OCI-LY7 (cell line): ENCODE results near the gene GALNT12. TPM values are rescaled to one million over a fixed set of nuclear protein-coding genes. Genes with fewer than 3 reads are reported as not detected.

Experiments
- BruUV-seq: library from RNA; stranded (reverse); fragments of 400-500 nt; replicated peaks from 2 replicates; lab custom pipeline; 2021; lab: Mats Ljungman, UMichigan
- CTCF ChIA-PET: fragments of 300-600 bp; sonication (Branson Sonifier 250); formaldehyde crosslinking; loops from one replicate; lab custom pipeline; 2022; ENCODE audit warnings: antibody characterized with exemption; ENCODE audit not compliant: unreplicated experiment; lab: Charles Lee
- POLR2A ChIA-PET: fragments of 300-600 bp; sonication (Branson Sonifier 250); formaldehyde crosslinking; loops from one replicate; lab custom pipeline; 2022; ENCODE audit warnings: antibody characterized with exemption; lab: Charles Lee
- DNase-seq: peaks from one replicate; pipeline ENCODE4 v3.0.0-alpha.2; 2015; ENCODE audit warnings: low spot score
- H2AFZ ChIP-seq: fragments of 200-600 bp; sonication (generic), shearing (Covaris generic); 2 replicates; pipeline ENCODE4 v1.6.1; 2014; ENCODE audit warnings: mild to moderate bottlenecking, antibody characterized with exemption, low read length, moderate library complexity
- H3K27ac ChIP-seq: fragments of 200-600 bp; sonication (generic); 2 replicates; pipeline ENCODE4 v1.5.1; 2014; ENCODE audit warnings: mixed run types, low read depth, mild to moderate bottlenecking, moderate library complexity, low read length, inconsistent platforms; ENCODE audit not compliant: poor library complexity, severe bottlenecking
- H3K36me3 ChIP-seq: fragments of 200-600 bp; sonication (generic); 2 replicates; pipeline ENCODE4 v1.6.1; 2014; ENCODE audit warnings: mild to moderate bottlenecking, antibody characterized with exemption, low read length, moderate library complexity, mixed read lengths; ENCODE audit not compliant: insufficient read depth
- H3K4me1 ChIP-seq: fragments of 200-600 bp; sonication (generic); 2 replicates; pipeline ENCODE4 v1.5.1; 2014; ENCODE audit warnings: mild to moderate bottlenecking, low read length; ENCODE audit not compliant: insufficient read depth, poor library complexity, severe bottlenecking
- H3K4me2 ChIP-seq: fragments of 200-600 bp; sonication (generic); 2 replicates; pipeline ENCODE4 v1.6.1; 2014; ENCODE audit warnings: mild to moderate bottlenecking, low read length
- H3K4me3 ChIP-seq: fragments of 200-600 bp; sonication (generic); 2 replicates; pipeline ENCODE4 v1.5.1; 2014; ENCODE audit warnings: mild to moderate bottlenecking, low read depth, low read length; ENCODE audit not compliant: poor library complexity, severe bottlenecking
- H3K79me2 ChIP-seq: fragments of 200-600 bp; sonication (generic); 2 replicates; pipeline ENCODE4 v1.6.1; 2016; ENCODE audit warnings: low read depth, mild to moderate bottlenecking, low read length, moderate library complexity, mixed read lengths; ENCODE audit not compliant: insufficient read depth
- H3K9me2 ChIP-seq: fragments of 200-600 bp; sonication (generic); 2 replicates; pipeline ENCODE4 v1.6.1; 2016; ENCODE audit warnings: mild to moderate bottlenecking, low read length, mixed read lengths; ENCODE audit not compliant: insufficient read depth
- H3K9me3 ChIP-seq: fragments of 200-600 bp; sonication (generic); 2 replicates; pipeline ENCODE4 v1.6.1; 2014; ENCODE audit warnings: mild to moderate bottlenecking, mixed run types, low read length, mixed read lengths
- H4K20me1 ChIP-seq: fragments of 200-600 bp; sonication (generic); 2 replicates; pipeline ENCODE4 v1.6.1; 2014; ENCODE audit warnings: mild to moderate bottlenecking, antibody characterized with exemption, low read length, moderate library complexity, mixed read lengths; ENCODE audit not compliant: insufficient read depth
- EZH2phosphoT487 ChIP-seq: fragments of 200-600 bp; sonication (generic); IDR thresholded peaks from 2 replicates; pipeline ENCODE4 v1.6.1; 2018; ENCODE audit warnings: low read depth, borderline replicate concordance, mild to moderate bottlenecking, mixed run types, antibody characterized with exemption, low read length, moderate library complexity, mixed read lengths
- intact Hi-C: fragments of 100-400 bp; cut with micrococcal nuclease; formaldehyde crosslinking; loops from one replicate; pipeline ENCODE4 v1.10.0; 2022; ENCODE audit not compliant: unreplicated experiment
- total RNA-seq, 2 experiments: library from RNA; depleted of rRNA in 1 of 2; stranded (reverse); fragments of >200 nt in 1 of 2; shearing (Covaris generic) in 1 of 2; gene quantifications; 2 replicates each; pipeline ENCODE4 v1.2.3, GENCODE V29; 2014 to 2022
- TF ChIP-seq, protein P1 (sequence below): fragments of 200-600 bp; sonication (generic); conservative IDR thresholded peaks from 2 replicates; pipeline ENCODE4 v1.5.1; 2014; ENCODE audit warnings: mild to moderate bottlenecking, antibody characterized with exemption, low read length, moderate library complexity, mixed read lengths

The GALNT12 gene
- total RNA-seq, 2 experiments from 2014 or later: 5.5 to 9.7 TPM

- no TSS peak for BruUV-seq
- no peaks in the 10 kb centered on the region for H3K79me2 ChIP-seq
- no peaks in the 10 kb centered on the region for H4K20me1 ChIP-seq
- no peak overlapping the region for H3K4me2 ChIP-seq
- TF ChIP-seq EZH2phosphoT487: no peak
- TF ChIP-seq, protein P1, sequence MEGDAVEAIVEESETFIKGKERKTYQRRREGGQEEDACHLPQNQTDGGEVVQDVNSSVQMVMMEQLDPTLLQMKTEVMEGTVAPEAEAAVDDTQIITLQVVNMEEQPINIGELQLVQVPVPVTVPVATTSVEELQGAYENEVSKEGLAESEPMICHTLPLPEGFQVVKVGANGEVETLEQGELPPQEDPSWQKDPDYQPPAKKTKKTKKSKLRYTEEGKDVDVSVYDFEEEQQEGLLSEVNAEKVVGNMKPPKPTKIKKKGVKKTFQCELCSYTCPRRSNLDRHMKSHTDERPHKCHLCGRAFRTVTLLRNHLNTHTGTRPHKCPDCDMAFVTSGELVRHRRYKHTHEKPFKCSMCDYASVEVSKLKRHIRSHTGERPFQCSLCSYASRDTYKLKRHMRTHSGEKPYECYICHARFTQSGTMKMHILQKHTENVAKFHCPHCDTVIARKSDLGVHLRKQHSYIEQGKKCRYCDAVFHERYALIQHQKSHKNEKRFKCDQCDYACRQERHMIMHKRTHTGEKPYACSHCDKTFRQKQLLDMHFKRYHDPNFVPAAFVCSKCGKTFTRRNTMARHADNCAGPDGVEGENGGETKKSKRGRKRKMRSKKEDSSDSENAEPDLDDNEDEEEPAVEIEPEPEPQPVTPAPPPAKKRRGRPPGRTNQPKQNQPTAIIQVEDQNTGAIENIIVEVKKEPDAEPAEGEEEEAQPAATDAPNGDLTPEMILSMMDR: no peak
- POLR2A ChIA-PET: no interaction called here
- no peak overlapping the region for H2AFZ ChIP-seq
- H3K4me1 ChIP-seq: peaks cover 7% of the 10 kb centered on the region
- H3K9me3 ChIP-seq: no peaks in the 10 kb centered on the region
- H3K9me2 ChIP-seq: no peaks in the 10 kb centered on the region
- CTCF ChIA-PET: no interaction called here
- DNase-seq: no peak
- H3K36me3 ChIP-seq: no peaks in the 10 kb centered on the region
- H3K27ac ChIP-seq: no peak overlapping the region
- no peak overlapping the region for H3K4me3 ChIP-seq
- intact Hi-C loops: no loop called here
Measured at GRCh38 chr9:98811051-98811650, 3.7 kb downstream of the GALNT12 start.

- no peaks in the 10 kb centered on the region for H3K9me3 ChIP-seq
- no peak overlapping the region for H3K4me3 ChIP-seq
- no peak overlapping the region for H3K4me2 ChIP-seq
- TF ChIP-seq, protein P1: no peak
- no peak for TF ChIP-seq EZH2phosphoT487
- no peaks in the 10 kb centered on the region for H3K9me2 ChIP-seq
- intact Hi-C loops: no loop called here
- H3K4me1 ChIP-seq: no peaks in the 10 kb centered on the region
- BruUV-seq: no TSS peak
- CTCF ChIA-PET: no interaction called here
- DNase-seq: no peak
- no peaks in the 10 kb centered on the region for H3K79me2 ChIP-seq
- H3K27ac ChIP-seq: no peak overlapping the region
- POLR2A ChIA-PET: interaction anchor here (0.7 to 0.9 kb wide), 2 partner anchors 529 to 726 kb away, joined by 3 to 4 read pairs; no protein-coding TSS in a partner anchor
- H4K20me1 ChIP-seq: no peaks in the 10 kb centered on the region
- H3K36me3 ChIP-seq: no peaks in the 10 kb centered on the region
- H2AFZ ChIP-seq: no peak overlapping the region
Measured at GRCh38 chr9:98815391-98815951, 8.0 kb downstream of the GALNT12 start.

DNA sequence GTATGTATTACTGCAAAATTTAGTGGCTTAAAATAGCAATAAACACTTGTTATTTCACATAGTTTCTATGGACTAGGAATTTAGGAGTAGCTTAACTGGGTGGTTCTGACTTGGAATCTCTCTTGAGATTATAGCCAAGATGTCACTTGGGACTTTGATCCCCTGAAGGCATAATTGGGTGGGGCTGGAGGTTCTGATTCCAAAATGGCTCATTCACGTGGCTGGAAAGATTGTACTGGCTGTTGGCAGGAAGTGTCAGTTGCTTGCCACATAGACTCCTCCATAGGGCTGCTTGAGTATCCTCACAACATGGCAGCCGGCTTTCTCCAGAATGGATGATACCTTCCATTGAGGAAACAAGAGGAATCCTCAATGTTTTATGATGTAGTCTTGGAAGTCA, 11.3 kb downstream of the GALNT12 start:
- no peaks in the 10 kb centered on the region for H4K20me1 ChIP-seq
- CTCF ChIA-PET: no interaction called here
- intact Hi-C loops: no loop called here
- H2AFZ ChIP-seq: no peak overlapping the region
- POLR2A ChIA-PET: no interaction called here
- H3K79me2 ChIP-seq: no peaks in the 10 kb centered on the region
- H3K36me3 ChIP-seq: no peaks in the 10 kb centered on the region
- no peaks in the 10 kb centered on the region for H3K9me2 ChIP-seq
- H3K9me3 ChIP-seq: no peaks in the 10 kb centered on the region
- TF ChIP-seq, protein P1: no peak
- no peak for TF ChIP-seq EZH2phosphoT487
- H3K27ac ChIP-seq: no peak overlapping the region
- no peak overlapping the region for H3K4me3 ChIP-seq
- H3K4me2 ChIP-seq: no peak overlapping the region
- no peak for DNase-seq
- BruUV-seq: no TSS peak
- no peaks in the 10 kb centered on the region for H3K4me1 ChIP-seq
